SK-N-SH (cell line): ENCODE results near the gene ASS1.

Experiments
- EP300 ChIP-seq, 2 experiments: IDR thresholded peaks; 2 replicates each; pipeline versions ENCODE4 v1.4.0 to v1.6.1; 2012; ENCODE audit warnings: borderline replicate concordance in 1 of 2, low read depth in 1 of 2, low read length in 1 of 2
- GABPA ChIP-seq: IDR thresholded peaks from 2 replicates; pipeline ENCODE4 v1.4.0; 2012; ENCODE audit warnings: low read depth, mild to moderate bottlenecking
- IRF3 ChIP-seq: fragments of 150-350 bp; IDR thresholded peaks from 2 replicates; pipeline ENCODE4 v1.6.1; 2016; ENCODE audit warnings: mild to moderate bottlenecking, low read depth, low read length
- JUND ChIP-seq: IDR thresholded peaks from 2 replicates; pipeline ENCODE4 v1.4.0; 2012
- MAX ChIP-seq: IDR thresholded peaks from 2 replicates; pipeline ENCODE4 v1.4.0; 2012; ENCODE audit warnings: low read depth
- POLR2AphosphoS5 ChIP-seq: IDR thresholded peaks from 2 replicates; pipeline ENCODE4 v1.6.1; 2012; ENCODE audit warnings: low read depth, low read length
- RAD21 ChIP-seq: IDR thresholded peaks from 2 replicates; pipeline ENCODE4 v1.6.1; 2012; ENCODE audit warnings: mild to moderate bottlenecking, low read length
- RCOR1 ChIP-seq: fragments of 150-350 bp; IDR thresholded peaks from 2 replicates; pipeline ENCODE4 v1.6.1; 2017; ENCODE audit warnings: antibody characterized with exemption, low read length
- YY1 ChIP-seq: IDR thresholded peaks from 2 replicates; pipeline ENCODE4 v1.4.0; 2012; ENCODE audit warnings: low read depth, mild to moderate bottlenecking
- TF ChIP-seq, protein P1 (sequence below): fragments of 200-600 bp; sonication (generic); IDR thresholded peaks from 2 replicates; pipeline ENCODE4 v1.6.1; 2017; ENCODE audit warnings: antibody characterized with exemption, mild to moderate bottlenecking, moderate library complexity

DNA sequence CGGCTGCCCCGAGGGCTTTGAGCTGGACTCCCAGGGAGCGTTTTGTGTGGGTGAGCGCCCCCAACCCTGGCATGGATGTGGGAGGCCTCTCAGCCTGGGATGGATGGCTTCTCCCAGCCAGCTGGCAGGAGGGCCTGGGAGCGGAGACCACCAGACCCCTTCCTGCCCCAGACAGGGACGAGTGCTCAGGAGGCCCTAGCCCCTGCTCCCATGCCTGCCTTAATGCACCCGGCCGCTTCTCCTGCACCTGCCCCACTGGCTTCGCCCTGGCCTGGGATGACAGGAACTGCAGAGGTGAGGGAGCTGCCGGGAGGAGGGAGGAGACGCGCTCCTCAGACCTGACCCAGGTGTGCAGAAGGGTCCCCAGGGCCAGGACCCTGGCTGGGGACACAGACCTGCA lies 17.4 kb upstream of the ASS1 start:
- TF ChIP-seq, protein P1, sequence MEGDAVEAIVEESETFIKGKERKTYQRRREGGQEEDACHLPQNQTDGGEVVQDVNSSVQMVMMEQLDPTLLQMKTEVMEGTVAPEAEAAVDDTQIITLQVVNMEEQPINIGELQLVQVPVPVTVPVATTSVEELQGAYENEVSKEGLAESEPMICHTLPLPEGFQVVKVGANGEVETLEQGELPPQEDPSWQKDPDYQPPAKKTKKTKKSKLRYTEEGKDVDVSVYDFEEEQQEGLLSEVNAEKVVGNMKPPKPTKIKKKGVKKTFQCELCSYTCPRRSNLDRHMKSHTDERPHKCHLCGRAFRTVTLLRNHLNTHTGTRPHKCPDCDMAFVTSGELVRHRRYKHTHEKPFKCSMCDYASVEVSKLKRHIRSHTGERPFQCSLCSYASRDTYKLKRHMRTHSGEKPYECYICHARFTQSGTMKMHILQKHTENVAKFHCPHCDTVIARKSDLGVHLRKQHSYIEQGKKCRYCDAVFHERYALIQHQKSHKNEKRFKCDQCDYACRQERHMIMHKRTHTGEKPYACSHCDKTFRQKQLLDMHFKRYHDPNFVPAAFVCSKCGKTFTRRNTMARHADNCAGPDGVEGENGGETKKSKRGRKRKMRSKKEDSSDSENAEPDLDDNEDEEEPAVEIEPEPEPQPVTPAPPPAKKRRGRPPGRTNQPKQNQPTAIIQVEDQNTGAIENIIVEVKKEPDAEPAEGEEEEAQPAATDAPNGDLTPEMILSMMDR, result no peak
- no peak for TF ChIP-seq JUND
- TF ChIP-seq MAX, result no peak
- TF ChIP-seq RCOR1, result no peak
- no peak for TF ChIP-seq EP300 (IDR thresholded peaks at IDR 0.05; ENCODE audit: borderline replicate concordance in 1 of 2, low read depth in 1 of 2, low read length in 1 of 2)
- no peak for TF ChIP-seq IRF3
- no peak for TF ChIP-seq GABPA
- no peak for TF ChIP-seq POLR2AphosphoS5
- no peak for TF ChIP-seq YY1
- TF ChIP-seq RAD21, result no peak
